HG02870 (cell line): ENCODE data around the gene MRPL19.
"Not testable (repeated sequence)": the region's sequence is repeated elsewhere in the genome, so short reads cannot be mapped to it uniquely, and the experiment has no call there.

Experiments used
- ATAC-seq: cut with Tn5 transposase; IDR thresholded peaks from one replicate; pipeline ENCODE4 v1.9.1; 2021; ENCODE audit warnings: mild to moderate bottlenecking, moderate library complexity; ENCODE audit not compliant: unreplicated experiment

Gene MRPL19

DNA sequence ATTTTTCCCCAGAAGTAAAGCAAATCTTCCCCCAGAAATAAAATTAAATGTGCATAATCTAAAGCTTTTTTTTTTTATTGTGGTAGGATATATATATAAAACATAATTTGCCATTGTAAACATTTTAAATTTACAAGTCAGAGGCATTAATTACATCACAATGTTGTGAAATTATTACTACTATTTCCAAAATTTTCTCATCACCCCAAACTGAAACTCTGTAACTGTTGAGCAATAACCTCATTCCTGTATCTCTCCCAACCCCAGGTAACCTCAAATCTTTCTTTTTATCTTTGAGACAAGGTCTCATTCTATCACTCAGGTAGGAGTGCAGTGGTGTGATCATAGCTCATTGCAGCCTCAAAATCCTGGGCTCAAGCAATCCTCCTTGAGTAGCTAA is 11.2 kb downstream of the MRPL19 start:
- no peak for ATAC-seq

- no peak for ATAC-seq
Measured at GRCh38 chr2:75666911-75667310, 20.3 kb downstream of the MRPL19 start.

- ATAC-seq, result no peak
Measured at GRCh38 chr2:75667884-75668283, 21.3 kb downstream of the MRPL19 start.

GRCh38 chr2:75675423-75675822 is 28.8 kb downstream of the MRPL19 start:
- not testable (repeated sequence) for ATAC-seq

GRCh38 chr2:75675908-75676307 is 29.3 kb downstream of the MRPL19 start:
- ATAC-seq, result no peak

- ATAC-seq, result no peak
Measured at GRCh38 chr2:75676464-75676863, 29.9 kb downstream of the MRPL19 start.

DNA sequence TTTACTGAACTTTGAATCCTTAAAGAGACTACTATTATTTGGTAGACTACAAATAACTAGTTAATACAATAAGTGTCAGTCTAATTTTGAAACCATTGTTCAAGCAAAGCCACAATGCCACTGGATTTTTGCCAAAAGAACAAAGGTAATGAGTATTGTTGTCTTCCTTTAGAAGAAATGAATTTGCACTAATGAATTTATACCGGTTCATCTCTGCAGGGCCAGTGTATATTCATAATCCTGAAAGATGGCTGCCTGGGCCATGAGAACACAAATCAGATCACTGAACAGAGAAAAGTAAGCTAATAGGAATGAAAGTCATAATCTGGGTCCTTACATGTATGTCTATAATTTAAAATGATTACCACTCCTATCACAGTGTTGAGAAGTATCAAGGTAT is 33.0 kb downstream of the MRPL19 start:
- ATAC-seq, result no peak

DNA sequence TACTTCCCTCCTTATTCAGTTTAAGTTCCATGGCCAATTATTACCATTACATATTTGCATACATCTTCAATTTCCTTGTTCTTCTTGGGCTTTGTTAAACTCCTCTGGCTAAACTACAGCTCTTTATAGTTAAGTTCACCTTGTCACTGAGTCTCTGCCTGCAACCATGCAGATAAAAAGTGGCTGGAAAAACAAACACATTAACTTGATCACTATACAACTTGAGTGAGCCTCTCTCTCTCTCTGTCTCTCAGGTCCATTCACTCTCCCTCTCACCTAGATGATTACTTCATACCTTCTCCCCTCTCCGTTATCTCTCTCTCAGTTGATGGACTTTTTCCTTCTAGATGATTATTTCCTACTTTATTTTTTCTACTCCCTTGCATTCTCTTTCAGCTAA is 33.8 kb downstream of the MRPL19 start:
- ATAC-seq, result no peak

GRCh38 chr2:75683430-75683829 is 36.8 kb downstream of the MRPL19 start:
- not testable (repeated sequence) for ATAC-seq

DNA sequence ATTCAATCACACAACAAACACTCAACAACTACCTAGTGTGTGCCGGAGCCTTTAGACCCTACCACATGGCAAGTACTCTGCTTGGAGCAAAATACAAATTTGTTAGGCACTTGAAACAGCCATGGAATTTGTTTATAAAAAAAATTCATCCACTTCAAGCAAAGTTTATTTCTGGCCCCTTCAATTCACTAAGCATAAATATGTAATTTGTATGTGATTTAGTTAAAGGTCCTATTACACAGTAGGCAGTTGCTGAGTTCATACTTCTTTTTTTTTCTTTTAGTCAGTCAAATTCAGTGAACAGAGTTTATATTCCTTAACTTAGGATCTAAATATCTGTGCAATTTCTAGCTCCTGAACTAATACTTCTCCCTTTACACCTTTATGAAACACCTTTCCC is 41.6 kb downstream of the MRPL19 start:
- ATAC-seq, result no peak

DNA sequence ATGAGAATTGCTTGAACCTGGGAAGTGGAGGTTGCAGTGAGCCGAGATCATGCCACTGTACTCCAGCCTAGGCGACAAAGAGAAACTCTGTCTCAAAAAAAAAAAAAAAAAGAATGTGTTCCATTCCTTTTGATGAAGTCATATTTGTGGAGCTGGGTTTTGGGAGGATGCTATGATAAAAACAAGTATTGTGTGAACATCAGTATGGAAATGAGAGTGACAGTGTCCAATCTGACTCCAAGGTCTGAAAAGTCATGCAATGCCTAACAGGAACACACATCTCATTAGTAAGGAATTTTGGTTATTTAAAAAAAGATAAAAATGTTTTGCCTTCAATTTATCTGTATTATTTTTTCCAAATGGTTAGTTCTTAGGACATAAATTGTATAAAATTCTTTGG is 52.3 kb downstream of the MRPL19 start:
- ATAC-seq, result no peak

- no peak for ATAC-seq
Measured at GRCh38 chr2:75702593-75702992, 56.0 kb downstream of the MRPL19 start.

GRCh38 chr2:75703589-75704287 is 57.2 kb downstream of the MRPL19 start:
- no peak for ATAC-seq

DNA sequence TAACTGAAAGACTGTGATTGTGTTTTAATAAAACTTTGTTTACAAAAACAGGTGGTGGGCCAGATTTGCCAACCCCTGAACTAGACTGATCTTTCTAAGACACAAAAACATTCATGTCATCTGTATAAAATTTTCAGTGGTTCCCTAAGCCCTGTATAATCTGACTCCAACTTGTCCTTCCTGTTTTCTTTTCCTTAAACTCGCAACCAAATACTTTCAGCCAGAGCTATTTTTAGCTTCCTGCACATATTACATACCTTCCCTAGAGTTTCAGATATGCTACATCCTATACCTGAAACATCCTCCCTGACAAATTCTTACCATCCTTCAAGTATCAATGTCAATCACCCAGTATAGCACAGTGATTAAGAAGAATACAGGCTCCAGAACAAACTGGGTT is 59.3 kb downstream of the MRPL19 start:
- no peak for ATAC-seq

GRCh38 chr2:75707901-75708300 is 61.3 kb downstream of the MRPL19 start:
- no peak for ATAC-seq

DNA sequence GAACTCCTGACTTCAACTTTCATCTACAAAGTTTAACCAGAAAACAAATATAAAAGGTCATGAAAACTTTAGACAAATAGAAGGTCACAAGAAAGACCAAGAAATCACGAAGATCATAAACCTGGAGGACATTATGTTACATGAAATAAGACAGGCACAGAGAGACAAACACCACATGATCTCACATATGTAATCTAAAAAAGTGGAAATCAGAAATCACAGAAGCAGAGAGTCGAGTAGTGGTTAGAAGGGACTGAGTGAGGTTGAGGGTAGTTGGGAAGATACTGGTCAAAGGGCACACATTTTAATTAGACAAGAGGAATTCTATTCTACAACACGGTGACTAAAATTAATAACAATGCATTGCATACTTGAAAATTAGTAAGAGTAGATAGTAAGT is 62.7 kb downstream of the MRPL19 start:
- ATAC-seq, result no peak

DNA sequence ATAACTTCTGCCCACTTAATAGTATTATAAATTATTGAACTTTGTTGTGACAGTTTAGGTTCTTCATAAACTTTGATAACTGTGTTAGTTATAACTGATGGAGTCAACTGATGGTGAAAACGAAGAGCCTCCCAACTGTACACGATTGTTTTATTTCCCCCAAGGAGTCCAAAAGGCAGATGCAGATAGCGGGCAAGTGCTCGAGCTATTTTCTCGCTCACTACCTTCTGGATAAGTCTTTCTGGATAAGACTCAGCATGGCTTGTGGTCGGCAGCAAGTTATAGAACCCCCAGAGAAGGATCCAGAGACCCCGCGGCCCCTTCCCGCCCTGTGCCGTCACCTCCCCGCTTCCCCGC is 63.6 kb downstream of the MRPL19 start:
- peak; percentile 20 for ATAC-seq

GRCh38 chr2:75710577-75711253 is 64.1 kb downstream of the MRPL19 start, which contains the start of gene GCFC2:
GCFC2 (minus strand) TSS chr2:75710915; CDS start chr2:75710855, 60 bp downstream.
- ATAC-seq, result peak; percentile 82

DNA sequence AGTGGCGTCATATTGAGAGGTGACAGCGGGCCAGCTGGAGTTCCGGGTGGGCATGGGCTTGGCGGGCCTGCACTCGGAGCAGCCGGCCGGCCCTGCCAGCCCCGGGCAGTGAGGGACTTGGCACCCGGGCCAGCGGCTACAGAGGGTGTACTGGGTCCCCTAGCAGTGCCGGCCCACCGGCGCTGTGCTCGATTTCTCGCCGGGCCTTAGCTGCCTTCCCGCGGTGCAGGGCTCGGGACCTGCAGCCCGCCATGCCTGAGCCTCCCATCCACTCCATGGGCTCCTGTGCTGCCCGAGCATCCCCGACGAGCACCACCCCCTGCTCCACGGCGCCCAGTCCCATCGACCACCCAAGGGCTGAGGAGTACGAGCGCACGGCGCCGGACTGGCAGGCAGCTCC is 65.0 kb downstream of the MRPL19 start:
- ATAC-seq, result not testable (repeated sequence)

DNA sequence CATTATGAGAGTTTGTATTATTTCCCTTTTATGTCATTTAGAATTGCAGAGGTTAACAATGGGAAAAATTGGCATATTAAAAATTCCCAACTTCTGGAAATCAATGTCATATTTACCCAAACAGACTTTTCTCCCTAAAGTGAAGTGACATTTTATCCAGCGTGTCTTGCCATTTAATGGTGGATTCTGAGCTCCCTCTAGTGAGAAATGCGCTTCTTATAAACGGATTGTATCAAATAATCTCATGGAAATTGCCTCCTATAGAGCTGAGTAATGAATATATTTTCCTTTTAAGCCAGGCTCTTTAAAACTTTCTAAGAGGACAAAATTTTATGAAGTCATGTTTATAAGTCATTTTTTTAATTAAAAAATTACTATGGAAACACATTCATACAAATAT is 69.8 kb downstream of the MRPL19 start:
- ATAC-seq, result no peak

GRCh38 chr2:75719616-75720015 is 73.0 kb downstream of the MRPL19 start:
- no peak for ATAC-seq

DNA sequence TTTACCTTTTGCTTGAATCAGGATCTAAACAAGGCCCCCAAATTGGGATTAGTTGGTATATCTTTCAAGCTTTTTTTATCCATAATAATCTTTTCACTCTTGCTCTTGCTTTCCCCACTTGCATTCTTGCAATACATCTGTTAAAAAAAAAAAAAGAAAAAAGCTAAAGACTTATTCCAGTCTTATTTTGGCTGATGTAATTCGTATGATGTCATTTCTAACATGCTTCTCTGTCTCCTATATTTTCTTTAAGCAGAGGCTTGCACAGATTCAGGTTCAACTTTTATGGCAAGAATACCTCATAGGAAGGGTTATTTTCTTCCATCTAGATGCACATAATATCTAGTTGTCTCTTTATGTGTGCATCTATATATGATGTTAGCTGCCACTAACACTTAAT is 73.9 kb downstream of the MRPL19 start:
- no peak for ATAC-seq

- ATAC-seq, result no peak
Measured at GRCh38 chr2:75722687-75723086, 76.1 kb downstream of the MRPL19 start.
